HG03460 (cell line): ENCODE measurements around the gene TSPAN3.

Experiments used
- ATAC-seq: cut with Tn5 transposase; IDR thresholded peaks from one replicate; pipeline ENCODE4 v1.9.1; 2021; ENCODE audit not compliant: unreplicated experiment

TSPAN3 gene

DNA sequence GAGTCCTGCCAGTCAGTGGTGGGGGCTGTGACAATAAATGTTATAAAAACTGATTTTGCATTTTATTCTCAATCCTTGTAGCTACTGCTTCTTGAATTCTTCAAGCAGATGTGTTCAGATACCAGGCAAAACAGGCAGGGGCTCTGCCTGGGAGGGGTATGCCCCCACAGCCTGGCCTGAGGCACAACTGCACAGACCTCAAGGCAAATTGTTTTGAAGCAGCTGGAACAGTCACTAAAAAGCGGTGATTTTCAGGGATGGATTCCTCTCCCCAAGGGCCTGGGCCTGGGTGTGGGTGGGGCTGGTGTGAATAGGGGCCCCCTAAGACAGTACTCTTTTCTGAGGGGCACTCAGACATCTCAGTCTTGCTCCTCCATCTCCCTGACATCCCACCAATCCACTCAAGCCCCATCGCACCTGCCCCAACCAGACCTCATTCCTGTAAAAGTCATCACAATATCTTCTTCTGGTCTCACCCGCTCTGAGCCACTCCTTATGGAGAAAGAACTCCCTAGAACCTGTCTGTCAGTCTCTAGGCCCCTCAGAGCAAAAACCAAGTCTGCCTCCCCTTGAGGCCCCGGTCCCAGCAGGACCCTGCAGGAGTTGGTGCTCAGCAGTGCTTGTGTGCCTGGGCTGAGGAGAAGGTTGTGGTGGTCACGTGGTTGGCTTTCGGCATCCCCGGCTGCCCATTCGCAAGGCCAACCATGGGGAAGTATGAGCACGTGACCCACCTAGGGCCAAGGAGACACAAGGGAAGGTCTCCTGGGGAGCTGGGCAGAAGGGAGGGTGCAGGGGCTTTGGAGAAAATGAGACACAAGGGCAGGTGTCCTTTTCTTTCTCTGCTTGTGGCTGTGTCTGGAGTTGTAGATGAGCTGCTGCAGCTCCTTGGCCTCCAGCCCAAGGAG lies 78.9 kb downstream of the TSPAN3 start:
- ATAC-seq = no peak
